GM21423 (cell line): ENCODE measurements around the gene BLOC1S3.

Experiments
- ATAC-seq: cut with Tn5 transposase; IDR thresholded peaks from one replicate; pipeline ENCODE4 v1.9.1; 2021; ENCODE audit warnings: mild to moderate bottlenecking, moderate library complexity; ENCODE audit not compliant: unreplicated experiment

Gene BLOC1S3

DNA sequence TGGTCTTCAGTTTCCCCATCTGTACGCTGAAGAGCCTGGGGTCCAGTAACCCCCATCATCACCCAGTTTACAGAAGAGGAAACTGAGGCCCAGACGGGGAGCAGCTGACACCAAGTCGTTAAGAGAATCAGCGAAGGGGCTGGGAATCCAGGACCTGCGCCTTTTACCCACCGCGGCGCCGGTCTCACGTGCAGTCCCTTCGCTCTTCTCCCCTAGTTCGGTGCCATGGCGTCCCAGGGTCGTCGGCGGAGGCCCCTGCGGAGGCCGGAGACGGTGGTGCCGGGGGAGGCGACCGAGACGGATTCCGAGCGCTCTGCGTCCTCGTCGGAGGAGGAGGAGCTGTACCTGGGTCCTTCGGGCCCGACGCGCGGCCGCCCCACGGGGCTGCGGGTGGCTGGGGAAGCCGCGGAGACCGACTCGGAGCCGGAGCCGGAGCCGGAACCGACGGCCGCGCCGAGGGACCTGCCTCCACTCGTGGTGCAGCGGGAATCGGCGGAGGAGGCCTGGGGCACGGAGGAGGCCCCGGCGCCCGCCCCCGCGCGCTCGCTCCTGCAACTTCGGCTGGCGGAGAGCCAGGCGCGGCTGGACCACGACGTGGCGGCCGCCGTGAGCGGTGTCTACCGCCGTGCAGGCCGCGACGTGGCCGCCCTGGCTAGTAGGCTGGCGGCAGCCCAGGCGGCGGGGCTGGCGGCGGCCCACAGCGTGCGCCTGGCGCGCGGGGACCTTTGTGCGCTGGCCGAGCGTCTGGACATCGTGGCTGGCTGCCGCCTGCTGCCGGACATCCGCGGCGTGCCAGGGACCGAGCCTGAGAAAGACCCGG, 698 bp downstream of the BLOC1S3 start:
- ATAC-seq: no peak

DNA sequence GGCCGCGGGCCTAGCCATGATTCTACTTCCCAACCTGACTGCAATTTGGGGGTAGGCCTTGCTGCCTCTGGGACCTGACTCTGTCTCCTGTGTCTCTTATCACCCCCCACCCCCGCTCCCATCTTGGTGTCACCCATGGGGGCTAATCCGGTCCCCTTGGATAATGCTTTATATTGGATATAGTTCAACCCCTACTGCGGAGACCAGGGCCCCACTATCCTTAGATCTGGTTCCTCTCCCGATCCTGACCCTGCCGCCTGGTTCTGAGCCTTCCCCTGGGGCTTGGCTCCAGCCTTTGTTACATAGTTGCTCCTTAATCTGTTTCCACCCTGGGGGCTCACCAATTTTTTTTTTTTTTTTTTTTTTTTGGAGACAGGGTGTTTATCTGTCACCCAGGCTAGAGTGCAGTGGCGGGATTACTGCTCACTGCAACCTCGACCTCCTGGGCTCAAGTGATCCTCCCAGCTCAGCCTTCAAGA, 1.3 kb downstream of the BLOC1S3 start:
- no peak for ATAC-seq

DNA sequence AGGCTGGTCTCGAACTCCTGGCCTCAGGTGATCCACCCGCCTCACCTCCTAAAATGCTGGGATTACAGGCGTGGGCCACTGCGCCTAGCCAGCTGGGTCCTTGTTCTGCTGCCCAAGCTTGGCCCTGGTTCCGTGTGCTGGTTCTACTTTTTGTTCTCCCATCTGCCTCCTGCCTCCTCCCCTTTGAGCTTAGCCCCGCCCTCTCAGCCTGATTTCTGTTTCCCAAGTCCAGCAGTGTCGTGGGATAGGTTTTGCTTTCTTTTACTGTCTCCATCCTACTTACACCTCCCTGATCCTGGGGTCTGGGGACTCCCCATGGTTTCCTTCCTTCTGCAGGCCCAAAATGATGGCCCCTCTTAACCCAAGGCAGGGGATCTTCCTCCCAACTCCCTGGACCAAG, 2.4 kb downstream of the BLOC1S3 start:
- ATAC-seq: no peak

DNA sequence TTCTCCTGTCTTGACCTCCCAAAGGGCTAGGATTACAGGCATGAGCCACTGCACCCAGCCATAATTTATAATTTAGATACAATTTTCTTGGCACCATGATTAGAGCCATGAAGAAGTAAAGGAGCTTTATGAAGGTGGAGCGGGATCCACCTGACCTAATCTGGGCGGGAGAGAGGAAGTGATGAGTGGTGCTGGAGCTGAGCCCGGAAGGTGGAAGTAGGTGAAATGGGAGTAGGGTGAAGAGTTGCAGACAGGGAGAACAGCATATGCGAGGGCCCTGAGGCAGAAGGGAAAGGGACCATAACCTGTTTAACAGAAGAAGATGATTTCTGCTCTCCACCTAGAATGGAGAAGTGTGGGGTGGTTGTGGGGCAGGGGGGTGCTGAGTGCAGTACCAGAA, 4.2 kb downstream of the BLOC1S3 start:
- no peak for ATAC-seq

GRCh38 chr19:45184115-45184514, 5.5 kb downstream of the BLOC1S3 start:
- no peak for ATAC-seq

DNA sequence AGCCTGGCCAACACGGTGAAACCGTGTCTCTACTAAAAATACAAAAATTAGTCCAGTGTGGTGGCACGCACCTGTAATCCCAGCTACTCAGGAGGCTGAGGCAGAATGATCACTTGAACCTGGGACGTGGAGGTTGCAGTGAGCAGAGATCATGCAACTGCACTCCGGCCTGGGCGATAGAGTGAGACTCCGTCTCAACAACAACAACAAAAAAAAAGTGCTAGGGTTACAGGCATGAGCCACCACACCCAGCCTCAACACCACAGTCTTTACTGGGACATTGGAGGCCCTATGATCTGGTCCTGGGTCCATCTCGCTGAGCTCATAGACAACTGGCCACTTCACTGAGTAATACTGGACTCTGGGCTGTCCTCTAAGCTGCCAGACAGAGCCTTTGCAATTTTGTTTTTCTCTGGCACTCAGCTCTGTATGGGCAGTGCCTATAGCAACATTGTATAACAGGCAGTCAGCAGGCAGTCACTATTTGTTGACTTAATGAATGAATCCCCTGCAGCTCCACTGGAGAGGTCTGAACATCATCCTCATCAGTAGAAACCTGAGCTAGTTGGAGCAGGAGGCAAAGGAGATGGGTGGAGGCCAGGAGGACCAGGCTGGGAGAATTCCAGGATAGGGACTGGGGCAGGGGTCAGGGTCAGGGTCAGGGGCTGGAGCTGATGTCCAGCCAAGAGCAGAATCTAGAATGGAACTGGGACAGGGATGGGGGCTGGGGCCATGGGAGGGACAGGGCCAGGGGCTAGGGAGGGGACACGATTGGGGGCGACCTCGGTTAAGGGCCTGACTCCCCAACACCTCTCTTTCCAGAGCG, 8.1 kb downstream of the BLOC1S3 start:
- no peak for ATAC-seq

DNA sequence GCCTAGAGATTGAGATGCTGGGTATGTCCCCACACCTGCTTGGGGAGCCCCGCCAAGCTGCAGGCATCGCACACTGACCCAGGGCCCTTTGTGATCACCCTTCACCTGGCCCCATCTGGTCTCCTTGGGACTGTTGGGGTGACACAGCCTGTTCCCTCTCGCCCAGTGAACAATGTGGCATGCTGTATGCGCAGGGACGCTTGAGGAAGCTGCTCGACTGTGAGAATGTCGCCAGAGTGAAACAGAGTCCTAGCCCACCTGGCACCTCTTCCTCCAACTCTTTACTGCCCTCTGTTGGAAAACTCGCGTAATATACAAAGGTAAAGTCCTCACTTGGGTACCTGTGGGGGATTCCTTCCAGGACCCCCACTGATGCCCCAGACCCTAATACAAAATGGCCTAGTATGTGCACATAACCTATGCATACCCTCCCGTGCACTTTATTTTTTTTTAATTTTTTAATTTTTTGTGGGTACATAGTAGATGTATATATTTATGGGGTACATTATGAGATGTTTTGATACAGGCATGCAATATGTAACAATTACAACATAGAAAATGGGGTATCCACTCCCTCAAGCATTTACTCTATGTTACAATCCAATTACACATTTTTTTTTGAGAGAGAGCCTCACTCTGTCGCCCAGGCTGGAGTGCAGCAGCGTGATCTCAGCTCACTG, 9.0 kb downstream of the BLOC1S3 start:
- no peak for ATAC-seq

GRCh38 chr19:45189971-45190370, 11.4 kb downstream of the BLOC1S3 start:
- no peak for ATAC-seq

- ATAC-seq: no peak
These were observed 12.8 kb downstream of the BLOC1S3 start for GRCh38 chr19:45191375-45191774.

GRCh38 chr19:45195764-45196163, 17.2 kb downstream of the BLOC1S3 start:
- no peak for ATAC-seq

DNA sequence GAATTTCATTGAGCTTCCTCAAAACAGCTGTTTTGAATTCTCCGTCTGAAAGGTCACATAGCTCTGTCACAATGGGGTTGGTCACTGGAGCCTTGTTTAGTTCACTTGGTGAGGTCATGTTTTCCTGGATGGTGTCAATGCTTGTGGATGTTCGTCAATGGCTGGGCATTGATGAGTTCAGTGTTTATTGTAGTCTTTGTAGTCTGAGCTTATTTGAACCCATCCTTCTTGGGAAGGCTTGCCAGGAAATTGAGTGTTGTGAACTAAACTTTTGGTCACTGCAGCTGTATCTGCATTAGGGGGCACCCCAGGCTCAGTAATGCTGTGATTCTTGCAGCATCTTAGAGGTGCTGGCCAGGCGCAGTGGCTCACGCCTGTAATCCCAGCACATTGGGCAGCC, 22.0 kb downstream of the BLOC1S3 start:
- ATAC-seq: no peak

DNA sequence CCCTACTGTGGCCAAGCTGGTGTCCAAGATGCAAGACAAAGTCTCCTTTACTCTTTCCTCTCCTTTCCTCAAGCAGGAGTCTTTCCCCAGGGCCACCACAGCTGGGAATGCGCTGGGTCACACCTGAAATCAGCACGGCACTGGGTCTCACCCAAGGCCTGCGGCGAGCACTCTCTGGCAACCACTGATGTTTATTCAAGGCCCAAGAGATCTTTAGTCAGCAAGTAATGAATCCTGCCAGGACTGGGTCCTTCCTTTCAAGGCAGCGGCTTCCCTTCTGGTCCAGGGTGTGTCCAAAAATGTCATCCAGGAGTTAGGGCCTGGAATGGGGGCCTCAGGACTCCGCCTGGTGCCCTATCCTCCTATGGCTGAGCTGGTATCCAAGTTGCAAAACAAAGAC, 24.1 kb downstream of the BLOC1S3 start:
- no peak for ATAC-seq

DNA sequence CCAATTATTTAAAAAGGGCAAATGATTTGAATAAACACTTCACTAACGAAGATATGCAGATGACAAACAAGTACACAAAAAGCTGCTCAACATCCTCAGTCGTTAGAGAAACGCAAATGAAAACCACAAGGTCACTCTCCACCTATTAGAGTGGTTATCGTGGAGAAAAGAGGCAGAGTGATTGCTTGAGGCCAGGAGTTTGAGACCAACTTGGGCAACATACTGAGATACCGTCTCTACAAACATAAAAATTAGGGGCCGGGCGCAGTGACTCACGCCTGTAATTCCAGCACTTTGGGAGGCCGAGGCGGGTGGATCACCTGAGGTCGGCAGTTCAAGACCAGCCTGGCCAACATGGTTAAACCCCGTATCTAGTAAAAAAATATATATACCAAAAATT, 27.2 kb downstream of the BLOC1S3 start:
- no peak for ATAC-seq

GRCh38 chr19:45206328-45206727, 27.7 kb downstream of the BLOC1S3 start:
- no peak for ATAC-seq

GRCh38 chr19:45211751-45212381, 33.3 kb downstream of the BLOC1S3 start:
- no peak for ATAC-seq

DNA sequence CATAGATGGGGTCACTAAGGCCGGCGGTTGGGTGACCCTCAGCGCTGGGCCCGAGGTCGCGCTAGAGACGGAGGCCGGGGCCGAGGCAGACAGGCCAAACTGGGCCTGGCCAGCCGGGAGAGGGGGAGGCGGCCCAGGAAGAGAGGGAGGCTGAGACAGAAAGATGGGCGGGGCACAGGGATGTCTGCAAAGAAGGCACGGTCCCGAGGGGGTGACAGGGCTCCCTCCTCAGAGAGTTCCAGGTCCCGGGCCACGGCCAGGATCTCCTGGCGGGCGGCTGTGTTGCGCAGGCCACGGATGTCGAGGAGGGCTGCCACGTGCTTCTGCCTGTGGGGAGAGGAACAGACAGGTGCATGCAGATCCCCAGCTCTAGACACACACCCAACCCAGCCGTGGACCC, 34.4 kb downstream of the BLOC1S3 start:
- no peak for ATAC-seq

GRCh38 chr19:45215391-45216191, 37.0 kb downstream of the BLOC1S3 start:
- no peak for ATAC-seq

DNA sequence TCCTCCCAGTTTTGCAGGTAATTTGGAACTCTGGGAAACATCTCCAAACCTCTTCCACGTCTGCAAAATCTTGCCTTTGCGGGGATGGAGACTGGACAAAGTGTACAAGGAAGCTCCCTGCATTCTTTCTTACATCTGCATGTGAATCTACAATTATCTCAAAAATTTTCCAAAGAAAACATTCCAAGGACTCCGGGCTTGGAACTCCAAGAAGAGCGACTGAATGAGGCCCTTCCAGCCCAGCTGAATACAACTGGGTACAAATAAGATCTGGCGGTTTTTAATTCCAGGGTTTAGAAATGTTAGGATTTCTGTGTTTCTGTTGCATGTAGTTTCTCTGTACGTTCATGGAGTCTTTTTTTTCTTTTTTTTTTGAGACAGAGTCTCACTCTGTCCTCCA, 38.1 kb downstream of the BLOC1S3 start:
- no peak for ATAC-seq

- ATAC-seq: no peak
These were observed 38.8 kb downstream of the BLOC1S3 start for GRCh38 chr19:45217193-45217956.

- no peak for ATAC-seq
These were observed 39.4 kb downstream of the BLOC1S3 start for GRCh38 chr19:45217957-45218334.
